Esophagus (tissue), 2 donors: ENCODE measurements around the gene NAALADL1. TPM values are rescaled to one million over a fixed set of nuclear protein-coding genes. Genes with fewer than 3 reads are reported as not detected.

Experiments used
- polyA plus RNA-seq, 2 donors: library from polyadenylated mRNA; stranded (reverse); fragments of 200-250 nt; gene quantifications; one replicate each; pipeline ENCODE4 v1.2.3, GENCODE V29; 2013
- donor health status: healthy with polysubstance abuse.
- donor health status: Bipolar disorder and iron deficiency.

Gene NAALADL1
- polyA plus RNA-seq, 2 donors = 3.0 to 6.0 TPM

Other genes with a start within 250 kb of the NAALADL1 start
- gene MEN1, start 248.0 kb downstream of the NAALADL1 start, polyA plus RNA-seq = 10 to 100 TPM; 15.4 to 19.0 TPM
- gene CDC42BPG, start 213.9 kb downstream of the NAALADL1 start, polyA plus RNA-seq = 10 to 100 TPM; 17.5 to 30.7 TPM
- gene EHD1, start 179.9 kb downstream of the NAALADL1 start, polyA plus RNA-seq = 10 to 100 TPM; 16.1 to 28.7 TPM
- 10 to 100 TPM; 10.4 to 11.4 TPM for gene ATG2A, start 141.3 kb downstream of the NAALADL1 start, polyA plus RNA-seq
- 10 to 100 TPM in 1 of 2 donors, 1 to 10 TPM in 1; 6.6 to 11.0 TPM for gene PPP2R5B, start 133.9 kb downstream of the NAALADL1 start, polyA plus RNA-seq
- not detected for gene GPHA2, start 122.7 kb downstream of the NAALADL1 start, polyA plus RNA-seq
- not detected for gene MAJIN, start 86.4 kb downstream of the NAALADL1 start, polyA plus RNA-seq
- gene BATF2, start 61.6 kb downstream of the NAALADL1 start, polyA plus RNA-seq = under 1 TPM; 0.22 to 0.35 TPM
- gene ARL2, start 44.4 kb downstream of the NAALADL1 start, polyA plus RNA-seq = 10 to 100 TPM; 44.5 to 68.6 TPM
- gene SNX15, start 31.1 kb downstream of the NAALADL1 start, polyA plus RNA-seq = 10 to 100 TPM; 14.7 to 15.6 TPM
- 10 to 100 TPM in 1 of 2 donors, 1 to 10 TPM in 1; 6.2 to 12.1 TPM for gene SAC3D1, start 17.3 kb downstream of the NAALADL1 start, polyA plus RNA-seq
- 1 to 10 TPM; 4.3 to 8.8 TPM for gene CDCA5, start 25.5 kb upstream of the NAALADL1 start, polyA plus RNA-seq
- 10 to 100 TPM; 30.6 to 30.9 TPM for gene ZFPL1, start 25.7 kb upstream of the NAALADL1 start, polyA plus RNA-seq
- 10 to 100 TPM; 62.3 to 70.4 TPM for gene VPS51, start 37.7 kb upstream of the NAALADL1 start, polyA plus RNA-seq
- 10 to 100 TPM; 48.3 to 68.3 TPM for gene TM7SF2, start 53.3 kb upstream of the NAALADL1 start, polyA plus RNA-seq
- 10 to 100 TPM; 12.4 to 13.3 TPM for gene ZNHIT2, start 59.1 kb upstream of the NAALADL1 start, polyA plus RNA-seq
- gene FAU, start 63.6 kb upstream of the NAALADL1 start, polyA plus RNA-seq = 100 to 1,000 TPM; 789 to 817 TPM
- 10 to 100 TPM; 18.9 to 44.3 TPM for gene MRPL49, start 63.8 kb upstream of the NAALADL1 start, polyA plus RNA-seq
- 10 to 100 TPM; 16.4 to 17.8 TPM for gene SYVN1, start 76.0 kb upstream of the NAALADL1 start, polyA plus RNA-seq
- not detected for gene SPDYC, start 111.7 kb upstream of the NAALADL1 start, polyA plus RNA-seq
- 100 to 1,000 TPM; 323 to 450 TPM for gene CAPN1, start 123.4 kb upstream of the NAALADL1 start, polyA plus RNA-seq
- 1 to 10 TPM; 8.5 to 9.2 TPM for gene POLA2, start 203.4 kb upstream of the NAALADL1 start, polyA plus RNA-seq